ENCODE data around the gene CITED1.

DNA sequence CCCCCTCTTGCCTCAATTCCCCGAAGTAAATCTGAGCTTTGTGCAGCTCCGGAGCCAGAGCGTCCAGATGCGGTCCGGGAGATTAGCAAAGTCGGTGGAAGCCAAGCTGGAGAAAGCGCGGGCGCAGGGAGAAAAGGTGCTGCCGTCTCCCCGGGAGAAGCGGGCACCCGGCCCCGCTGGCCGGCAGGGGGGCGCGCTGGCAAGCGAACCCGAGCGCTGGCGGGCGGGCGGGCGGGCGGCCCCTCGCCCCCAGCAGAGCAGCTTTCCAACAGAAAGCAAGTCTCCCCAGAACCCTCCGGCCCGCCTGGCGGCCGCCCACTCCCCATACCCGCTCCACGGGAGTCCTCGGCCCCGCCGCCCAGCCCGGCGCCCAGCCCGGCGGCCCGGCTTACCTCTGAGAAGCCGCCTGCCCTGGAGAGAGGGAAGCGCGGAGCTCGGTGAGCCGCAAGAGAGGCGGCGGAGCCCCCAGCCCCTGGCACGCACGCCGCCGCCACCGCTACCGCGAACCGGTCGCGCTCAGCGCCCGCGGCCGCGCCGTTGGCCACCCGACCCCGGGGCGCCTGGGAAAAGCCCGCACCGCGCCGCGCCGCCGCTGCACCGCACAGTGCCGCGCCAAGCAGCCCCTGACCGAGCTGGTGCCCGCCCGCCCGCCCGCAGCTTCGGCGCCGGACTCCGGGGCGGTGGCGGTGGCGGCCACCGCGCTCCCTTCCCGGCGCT lies 529 bp upstream of the CITED1 start:
- TF ChIP-seq, protein P1, sequence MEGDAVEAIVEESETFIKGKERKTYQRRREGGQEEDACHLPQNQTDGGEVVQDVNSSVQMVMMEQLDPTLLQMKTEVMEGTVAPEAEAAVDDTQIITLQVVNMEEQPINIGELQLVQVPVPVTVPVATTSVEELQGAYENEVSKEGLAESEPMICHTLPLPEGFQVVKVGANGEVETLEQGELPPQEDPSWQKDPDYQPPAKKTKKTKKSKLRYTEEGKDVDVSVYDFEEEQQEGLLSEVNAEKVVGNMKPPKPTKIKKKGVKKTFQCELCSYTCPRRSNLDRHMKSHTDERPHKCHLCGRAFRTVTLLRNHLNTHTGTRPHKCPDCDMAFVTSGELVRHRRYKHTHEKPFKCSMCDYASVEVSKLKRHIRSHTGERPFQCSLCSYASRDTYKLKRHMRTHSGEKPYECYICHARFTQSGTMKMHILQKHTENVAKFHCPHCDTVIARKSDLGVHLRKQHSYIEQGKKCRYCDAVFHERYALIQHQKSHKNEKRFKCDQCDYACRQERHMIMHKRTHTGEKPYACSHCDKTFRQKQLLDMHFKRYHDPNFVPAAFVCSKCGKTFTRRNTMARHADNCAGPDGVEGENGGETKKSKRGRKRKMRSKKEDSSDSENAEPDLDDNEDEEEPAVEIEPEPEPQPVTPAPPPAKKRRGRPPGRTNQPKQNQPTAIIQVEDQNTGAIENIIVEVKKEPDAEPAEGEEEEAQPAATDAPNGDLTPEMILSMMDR (IDR thresholded peaks at IDR 0.05 in 2 of 3, conservative IDR thresholded peaks at IDR 0.05 in 1 of 3; ENCODE audit: borderline replicate concordance in 1 of 3, insufficient read depth in 1 of 3, low read depth in 2 of 3, low read length in 2 of 3): no peak
- no peak for TF ChIP-seq POLR2A (IDR thresholded peaks at IDR 0.05; ENCODE audit: borderline replicate concordance, extremely low read depth, insufficient read depth, insufficient read length)
